Adipocyte (in vitro differentiated cells): ENCODE measurements around the gene TAOK1.
A peak's percentile ranks its signal among the peaks of the same experiment; 100 is the strongest.
"Not testable (repeated sequence)": the region's sequence is repeated elsewhere in the genome, so short reads cannot be mapped to it uniquely, and the experiment has no call there.

ENCODE experiments used
- DNase-seq: peaks from one replicate; pipeline ENCODE4 v3.0.0-alpha.2; 2015; ENCODE audit warnings: low read depth
- H3K27me3 ChIP-seq: replicated peaks from 2 replicates; pipeline ENCODE4 v1.7.0; 2013; ENCODE audit warnings: mild to moderate bottlenecking, low read length, moderate library complexity; ENCODE audit not compliant: control insufficient read depth, insufficient read depth
- H3K36me3 ChIP-seq: 2 replicates; pipeline ENCODE4 v1.7.0; 2013; ENCODE audit warnings: low read length, mild to moderate bottlenecking, moderate library complexity; ENCODE audit not compliant: control insufficient read depth, insufficient read depth, severe bottlenecking
- H3K4me1 ChIP-seq: 2 replicates; pipeline ENCODE4 v1.7.0; 2013; ENCODE audit warnings: mild to moderate bottlenecking, low read length, moderate library complexity; ENCODE audit not compliant: control insufficient read depth, insufficient read depth
- H3K4me3 ChIP-seq: 2 replicates; pipeline ENCODE4 v1.7.0; 2013; ENCODE audit warnings: mild to moderate bottlenecking, low read length, moderate library complexity
- H3K9ac ChIP-seq: 2 replicates; pipeline ENCODE4 v1.7.0; 2013; ENCODE audit warnings: mild to moderate bottlenecking, low read length, moderate library complexity
- H3K9me3 ChIP-seq: 2 replicates; pipeline ENCODE4 v1.7.0; 2013; ENCODE audit warnings: mild to moderate bottlenecking, low read length, moderate library complexity; ENCODE audit not compliant: control insufficient read depth

The TAOK1 gene

DNA sequence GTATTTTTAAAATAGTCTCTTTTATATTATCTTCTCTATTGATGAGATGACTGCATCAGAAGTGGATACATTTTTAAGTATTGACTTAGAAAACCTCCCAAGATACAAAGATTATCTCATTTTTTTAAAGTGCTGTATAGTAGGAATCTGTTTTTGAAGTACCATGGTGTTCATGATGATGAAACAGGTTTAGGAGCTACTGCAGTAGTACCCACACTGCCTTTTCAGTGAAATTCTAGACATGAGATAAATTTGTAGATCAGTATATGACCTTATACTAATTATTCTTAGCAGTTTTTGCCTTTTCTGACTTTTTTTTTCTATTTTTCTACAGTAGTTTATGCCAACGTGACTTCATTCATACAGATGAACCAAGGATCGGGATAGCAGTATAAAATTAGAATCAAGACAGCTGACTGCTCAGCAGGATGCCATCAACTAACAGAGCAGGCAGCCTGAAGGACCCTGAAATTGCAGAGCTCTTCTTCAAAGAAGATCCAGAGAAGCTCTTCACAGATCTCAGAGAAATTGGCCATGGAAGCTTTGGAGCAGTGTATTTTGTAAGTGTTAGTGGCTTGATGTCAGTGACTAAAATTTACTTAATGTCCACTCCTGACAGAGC is 61.1 kb downstream of the TAOK1 start:
- no peak for DNase-seq
- Histone ChIP-seq H3K9me3 (no peaks in the 10 kb centered on the region), H3K4me3 (no peak overlapping the region), H3K9ac (no peak overlapping the region), H3K27me3 (no peaks in the 10 kb centered on the region), H3K4me1 (peaks cover 4% of the 10 kb centered on the region), H3K36me3 (peaks cover 43% of the 10 kb centered on the region)

GRCh38 chr17:29458066-29458465 is 67.9 kb downstream of the TAOK1 start:
- Histone ChIP-seq H3K4me1 (peaks cover 14% of the 10 kb centered on the region), H3K4me3 (no peak overlapping the region), H3K27me3 (no peaks in the 10 kb centered on the region), H3K9me3 (no peaks in the 10 kb centered on the region), H3K9ac (no peak overlapping the region), H3K36me3 (peaks cover 26% of the 10 kb centered on the region)
- no peak for DNase-seq

DNA sequence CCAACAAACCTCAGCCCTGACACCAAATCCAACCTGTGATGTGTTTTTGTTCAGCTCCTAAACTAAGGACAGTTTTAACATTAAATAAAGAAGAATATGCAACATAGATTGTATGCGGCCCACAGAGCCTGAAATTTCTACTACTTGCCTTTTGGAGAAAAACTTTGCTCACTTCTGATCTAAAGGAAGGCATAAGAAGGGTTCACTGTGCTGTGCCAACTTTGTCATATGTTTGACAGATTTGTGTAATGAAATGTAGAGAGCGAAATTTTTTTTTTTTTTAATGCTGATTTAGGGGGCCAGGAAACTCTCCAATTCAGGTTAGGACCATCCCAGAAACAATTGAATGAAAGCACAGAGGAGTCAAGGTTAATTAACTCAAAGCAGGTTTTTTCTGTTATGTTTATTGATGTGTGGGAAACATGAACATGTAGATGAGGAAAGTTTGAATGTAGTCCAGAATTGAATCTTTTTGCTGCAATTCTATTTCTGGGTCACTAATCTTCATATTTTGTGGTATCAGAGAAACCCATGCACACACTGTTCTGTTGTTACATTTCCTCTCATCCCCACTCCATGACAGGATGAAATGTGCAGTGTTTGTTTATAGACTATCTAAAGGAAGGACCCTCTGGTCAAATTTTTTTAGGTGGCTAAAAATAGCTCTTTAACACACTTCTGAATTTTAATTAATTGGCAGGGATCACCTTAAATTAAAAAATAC is 71.5 kb downstream of the TAOK1 start:
- peak; percentile 67 for DNase-seq
- Histone ChIP-seq H3K27me3 (no peaks in the 10 kb centered on the region), H3K36me3 (peaks cover 23% of the 10 kb centered on the region), H3K9me3 (no peaks in the 10 kb centered on the region), H3K4me1 (peaks cover 14% of the 10 kb centered on the region), H3K9ac (no peak overlapping the region), H3K4me3 (no peak overlapping the region)

- peaks cover 68% of the 10 kb centered on the region for H3K36me3 ChIP-seq
- H3K9ac ChIP-seq, result no peak overlapping the region
- H3K9me3 ChIP-seq, result no peaks in the 10 kb centered on the region
- no peaks in the 10 kb centered on the region for H3K27me3 ChIP-seq
- DNase-seq, result no peak
- peaks cover 10% of the 10 kb centered on the region for H3K4me1 ChIP-seq
- H3K4me3 ChIP-seq, result no peak overlapping the region
Measured at GRCh38 chr17:29469276-29469675, 79.1 kb downstream of the TAOK1 start.

DNA sequence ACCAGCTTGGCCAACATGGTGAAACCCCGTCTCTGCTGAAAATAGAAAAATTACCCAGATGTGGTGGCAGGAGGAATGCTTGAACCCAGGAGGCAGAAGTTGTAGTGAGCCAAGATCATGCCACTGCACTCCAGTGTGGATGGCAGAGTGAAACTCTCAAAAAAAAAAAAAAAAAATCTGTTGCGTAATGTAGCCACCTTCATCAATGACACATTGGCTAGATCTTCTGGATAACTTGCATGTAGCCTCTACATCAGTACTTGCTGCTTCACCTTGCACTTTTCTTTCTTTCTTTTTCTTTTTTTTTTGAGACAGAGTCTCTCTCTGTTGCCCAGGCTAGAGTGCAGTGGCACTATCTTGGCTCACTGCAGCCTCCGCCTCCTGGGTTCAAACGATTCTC is 83.3 kb downstream of the TAOK1 start:
- Histone ChIP-seq H3K4me1 (peaks cover 17% of the 10 kb centered on the region), H3K36me3 (peaks cover 56% of the 10 kb centered on the region)
- not testable (repeated sequence) for H3K27me3 ChIP-seq, H3K9ac ChIP-seq, DNase-seq, H3K9me3 ChIP-seq, H3K4me3 ChIP-seq

DNA sequence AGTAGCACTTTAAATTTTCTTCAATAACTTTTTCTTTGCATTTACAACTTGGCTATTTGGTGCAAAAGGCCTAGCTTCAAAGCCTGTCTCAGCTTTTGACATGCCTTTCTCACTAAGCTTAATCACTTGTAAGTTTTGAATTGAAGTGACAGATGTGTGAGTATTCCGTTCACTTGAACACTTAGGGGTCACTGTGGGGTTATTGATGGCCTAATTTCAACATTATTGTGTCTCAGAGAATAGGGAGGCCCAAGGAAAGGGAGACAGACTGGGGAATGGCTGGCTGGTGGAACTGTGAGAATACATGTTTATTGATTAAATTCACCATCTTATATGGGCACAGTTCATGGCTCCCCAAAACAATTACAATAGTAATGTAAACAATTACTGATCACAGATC is 84.1 kb downstream of the TAOK1 start:
- H3K36me3 ChIP-seq, result peaks cover 57% of the 10 kb centered on the region
- no peak for DNase-seq
- no peak overlapping the region for H3K9ac ChIP-seq
- H3K4me1 ChIP-seq, result peaks cover 17% of the 10 kb centered on the region
- H3K9me3 ChIP-seq, result no peaks in the 10 kb centered on the region
- no peaks in the 10 kb centered on the region for H3K27me3 ChIP-seq
- no peak overlapping the region for H3K4me3 ChIP-seq

GRCh38 chr17:29475891-29476290 is 85.7 kb downstream of the TAOK1 start:
- no peak for DNase-seq
- H3K27me3 ChIP-seq, result no peaks in the 10 kb centered on the region
- H3K4me3 ChIP-seq, result no peak overlapping the region
- H3K9me3 ChIP-seq, result no peaks in the 10 kb centered on the region
- no peak overlapping the region for H3K9ac ChIP-seq
- peaks cover 65% of the 10 kb centered on the region for H3K36me3 ChIP-seq
- H3K4me1 ChIP-seq, result peaks cover 9% of the 10 kb centered on the region

- H3K4me3 ChIP-seq, H3K9me3 ChIP-seq, H3K9ac ChIP-seq, H3K27me3 ChIP-seq, DNase-seq: not testable (repeated sequence)
- Histone ChIP-seq H3K4me1 (peaks cover 26% of the 10 kb centered on the region), H3K36me3 (peaks cover 66% of the 10 kb centered on the region)
Measured at GRCh38 chr17:29480249-29480928, 90.2 kb downstream of the TAOK1 start.

GRCh38 chr17:29483503-29483902 is 93.3 kb downstream of the TAOK1 start:
- no peaks in the 10 kb centered on the region for H3K9me3 ChIP-seq
- peaks cover 19% of the 10 kb centered on the region for H3K4me1 ChIP-seq
- DNase-seq, result peak; percentile 45
- peaks cover 63% of the 10 kb centered on the region for H3K36me3 ChIP-seq
- H3K9ac ChIP-seq, result peak overlapping the region; percentile 36
- no peaks in the 10 kb centered on the region for H3K27me3 ChIP-seq
- H3K4me3 ChIP-seq, result no peak overlapping the region

- DNase-seq, result peak; percentile 75
- H3K36me3 ChIP-seq, result peaks cover 72% of the 10 kb centered on the region
- H3K4me1 ChIP-seq, result peaks cover 11% of the 10 kb centered on the region
- no peak overlapping the region for H3K4me3 ChIP-seq
- no peaks in the 10 kb centered on the region for H3K9me3 ChIP-seq
- H3K27me3 ChIP-seq, result no peaks in the 10 kb centered on the region
- H3K9ac ChIP-seq, result no peak overlapping the region
Measured at GRCh38 chr17:29495011-29495410, 104.8 kb downstream of the TAOK1 start.

- no peak overlapping the region for H3K4me3 ChIP-seq
- H3K36me3 ChIP-seq, result peaks cover 79% of the 10 kb centered on the region
- H3K27me3 ChIP-seq, result no peaks in the 10 kb centered on the region
- H3K9ac ChIP-seq, result no peak overlapping the region
- peak; percentile 75 for DNase-seq
- no peaks in the 10 kb centered on the region for H3K9me3 ChIP-seq
- peaks cover 13% of the 10 kb centered on the region for H3K4me1 ChIP-seq
Measured at GRCh38 chr17:29504711-29505110, 114.5 kb downstream of the TAOK1 start.
